Measurements from ENCODE around the gene ABHD12. TPM values are rescaled to one million over a fixed set of nuclear protein-coding genes. Genes with fewer than 3 reads are reported as not detected.

Gene ABHD12
- total and polyA plus RNA-seq, 11 donors, result 15.6 to 43.8 (median 26.5) TPM

DNA sequence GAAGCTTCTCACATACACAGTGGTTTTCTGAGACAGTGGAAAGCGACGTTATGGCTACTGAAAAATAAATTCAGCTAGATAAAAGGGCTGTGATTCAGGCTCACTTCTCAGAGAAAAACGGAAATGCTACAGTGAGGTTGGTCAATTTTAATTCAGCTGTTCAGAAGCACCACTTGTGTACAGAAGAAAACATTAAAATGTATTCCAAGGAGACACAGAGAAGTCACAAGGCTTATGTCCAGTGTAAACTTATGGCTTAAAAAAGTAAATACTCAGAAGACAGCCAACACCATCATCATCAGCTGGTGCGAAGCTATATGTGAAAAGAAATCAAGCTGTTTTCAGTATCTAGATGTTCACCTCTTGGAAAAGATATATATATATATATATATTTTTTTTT, 68.6 kb downstream of the ABHD12 start:
- ATAC-seq (no peak), DNase-seq (no peak)
- H3K27me3 ChIP-seq, result no peaks in the 10 kb centered on the region
- WGBS, 4 donors, result 91 to 92% (median 92%) methylated on average over 4 of the region's 4 CpGs
- no peaks in the 10 kb centered on the region for H3K9me3 ChIP-seq
- peaks cover 0 to 62% (median 13%) of the 10 kb centered on the region in 12 donors for H3K4me1 ChIP-seq
- intact Hi-C loops (cut with DNase I), result no loop called here
- TF ChIP-seq, protein P1, sequence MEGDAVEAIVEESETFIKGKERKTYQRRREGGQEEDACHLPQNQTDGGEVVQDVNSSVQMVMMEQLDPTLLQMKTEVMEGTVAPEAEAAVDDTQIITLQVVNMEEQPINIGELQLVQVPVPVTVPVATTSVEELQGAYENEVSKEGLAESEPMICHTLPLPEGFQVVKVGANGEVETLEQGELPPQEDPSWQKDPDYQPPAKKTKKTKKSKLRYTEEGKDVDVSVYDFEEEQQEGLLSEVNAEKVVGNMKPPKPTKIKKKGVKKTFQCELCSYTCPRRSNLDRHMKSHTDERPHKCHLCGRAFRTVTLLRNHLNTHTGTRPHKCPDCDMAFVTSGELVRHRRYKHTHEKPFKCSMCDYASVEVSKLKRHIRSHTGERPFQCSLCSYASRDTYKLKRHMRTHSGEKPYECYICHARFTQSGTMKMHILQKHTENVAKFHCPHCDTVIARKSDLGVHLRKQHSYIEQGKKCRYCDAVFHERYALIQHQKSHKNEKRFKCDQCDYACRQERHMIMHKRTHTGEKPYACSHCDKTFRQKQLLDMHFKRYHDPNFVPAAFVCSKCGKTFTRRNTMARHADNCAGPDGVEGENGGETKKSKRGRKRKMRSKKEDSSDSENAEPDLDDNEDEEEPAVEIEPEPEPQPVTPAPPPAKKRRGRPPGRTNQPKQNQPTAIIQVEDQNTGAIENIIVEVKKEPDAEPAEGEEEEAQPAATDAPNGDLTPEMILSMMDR (IDR thresholded peaks at IDR 0.05), result no peak
- TF ChIP-seq POLR2A (IDR thresholded peaks at IDR 0.05), result no peak
- H3K27ac ChIP-seq, result peak overlapping the region in 1 of 12 donors; percentile 34
- H3K36me3 ChIP-seq, result peaks cover 0 to 22% (median 15%) of the 10 kb centered on the region in 9 donors
- no peak overlapping the region for H3K4me3 ChIP-seq

DNA sequence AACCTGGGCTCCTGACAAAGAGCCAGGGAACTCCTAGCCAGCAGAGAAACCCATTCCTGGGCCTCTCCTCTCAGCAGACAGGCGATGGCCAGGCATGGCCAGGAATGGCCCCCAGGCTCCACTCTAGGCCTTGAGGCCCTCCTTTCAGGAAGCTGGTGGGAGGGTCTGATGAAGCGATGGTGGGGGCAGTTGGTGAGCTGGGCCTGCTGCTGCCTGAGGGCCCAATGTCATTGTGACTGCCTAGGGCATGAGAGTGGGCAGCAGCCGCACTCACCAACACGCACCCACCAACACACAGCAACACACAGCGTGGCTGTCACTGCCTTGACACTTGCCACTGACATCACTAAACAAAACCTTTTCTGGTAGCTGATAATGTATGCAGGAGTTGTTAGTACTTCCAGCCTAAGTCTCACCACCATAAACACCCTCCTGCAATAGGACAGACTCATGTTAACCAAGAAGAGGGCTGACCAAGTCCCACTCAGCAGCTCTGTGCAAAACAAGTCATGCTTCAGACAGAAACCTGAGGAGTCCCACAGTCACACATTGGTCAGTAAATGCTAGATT, 69.3 kb downstream of the ABHD12 start:
- ATAC-seq, result no peak
- 93 to 98% (median 97%) methylated on average over 2 to 5 of the region's 5 CpGs for WGBS, 4 donors
- Histone ChIP-seq H3K9me3 (no peaks in the 10 kb centered on the region), H3K27ac (peak overlapping the region in 1 of 12 donors; percentile 34), H3K4me3 (no peak overlapping the region), H3K36me3 (peaks cover 0 to 22% (median 15%) of the 10 kb centered on the region in 9 donors), H3K4me1 (peaks cover 0 to 62% (median 13%) of the 10 kb centered on the region in 12 donors), H3K27me3 (no peaks in the 10 kb centered on the region)
- DNase-seq, result no peak
- TF ChIP-seq, protein P1 (IDR thresholded peaks at IDR 0.05), result no peak
- no peak for TF ChIP-seq POLR2A (IDR thresholded peaks at IDR 0.05)
- intact Hi-C loops (cut with DNase I), result no loop called here

DNA sequence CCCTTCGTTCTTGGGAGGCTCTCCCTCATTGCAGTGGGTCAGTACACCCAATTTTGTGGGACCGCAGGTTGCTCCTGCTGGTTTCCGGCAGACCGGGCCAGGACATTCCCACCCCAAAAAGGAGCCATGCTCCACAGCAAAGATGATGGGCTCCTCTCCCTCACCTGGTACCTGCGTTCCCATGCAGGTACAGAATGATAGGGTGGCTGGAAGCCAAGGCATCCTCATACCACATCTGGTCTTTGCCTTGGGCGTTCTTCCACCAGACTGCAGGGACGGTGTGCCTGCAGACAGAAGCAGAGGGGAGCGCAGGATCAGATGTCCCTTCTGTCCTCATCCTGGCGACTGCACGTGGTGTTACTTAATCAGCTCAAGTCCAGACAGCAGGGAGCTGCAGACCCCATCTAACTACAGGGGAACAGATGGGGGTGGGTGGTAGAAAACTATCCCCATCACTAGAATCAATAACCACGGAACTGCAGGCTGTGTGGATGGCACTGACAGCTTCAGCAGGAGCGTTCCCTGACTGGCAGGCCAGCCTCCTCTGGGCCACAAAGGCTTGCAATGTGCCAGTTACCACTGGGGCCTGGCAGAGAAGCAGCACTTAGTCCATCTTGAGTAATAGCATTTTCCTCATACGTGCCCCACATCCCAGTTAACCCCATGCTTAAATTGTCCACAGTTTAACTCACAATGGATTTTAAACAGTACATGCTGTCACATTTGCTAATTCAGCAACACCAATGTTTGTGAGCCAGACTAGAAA, 70.4 kb downstream of the ABHD12 start:
- TF ChIP-seq, protein P1 (IDR thresholded peaks at IDR 0.05), result no peak
- peak overlapping the region in 1 of 12 donors; percentile 84 for H3K27ac ChIP-seq
- peaks cover 0 to 59% (median 12%) of the 10 kb centered on the region in 12 donors for H3K4me1 ChIP-seq
- H3K36me3 ChIP-seq, result peaks cover 0 to 27% (median 20%) of the 10 kb centered on the region in 9 donors
- H3K9me3 ChIP-seq, result no peaks in the 10 kb centered on the region
- H3K4me3 ChIP-seq, result no peak overlapping the region
- WGBS, 4 donors, result 74 to 83% (median 78%) methylated on average over 10 to 13 of the region's 13 CpGs
- DNase-seq (peak in 1 of 5 donors; percentile 10), ATAC-seq (no peak)
- H3K27me3 ChIP-seq, result no peaks in the 10 kb centered on the region
- intact Hi-C loops (cut with DNase I), result no loop called here

Measured in heart left ventricle (tissue), 16 donors.